ENCODE data around the gene YKT6.

GRCh38 chr7:44162179-44162578 is 38.6 kb upstream of the YKT6 start:
- TF ChIP-seq, protein P1, sequence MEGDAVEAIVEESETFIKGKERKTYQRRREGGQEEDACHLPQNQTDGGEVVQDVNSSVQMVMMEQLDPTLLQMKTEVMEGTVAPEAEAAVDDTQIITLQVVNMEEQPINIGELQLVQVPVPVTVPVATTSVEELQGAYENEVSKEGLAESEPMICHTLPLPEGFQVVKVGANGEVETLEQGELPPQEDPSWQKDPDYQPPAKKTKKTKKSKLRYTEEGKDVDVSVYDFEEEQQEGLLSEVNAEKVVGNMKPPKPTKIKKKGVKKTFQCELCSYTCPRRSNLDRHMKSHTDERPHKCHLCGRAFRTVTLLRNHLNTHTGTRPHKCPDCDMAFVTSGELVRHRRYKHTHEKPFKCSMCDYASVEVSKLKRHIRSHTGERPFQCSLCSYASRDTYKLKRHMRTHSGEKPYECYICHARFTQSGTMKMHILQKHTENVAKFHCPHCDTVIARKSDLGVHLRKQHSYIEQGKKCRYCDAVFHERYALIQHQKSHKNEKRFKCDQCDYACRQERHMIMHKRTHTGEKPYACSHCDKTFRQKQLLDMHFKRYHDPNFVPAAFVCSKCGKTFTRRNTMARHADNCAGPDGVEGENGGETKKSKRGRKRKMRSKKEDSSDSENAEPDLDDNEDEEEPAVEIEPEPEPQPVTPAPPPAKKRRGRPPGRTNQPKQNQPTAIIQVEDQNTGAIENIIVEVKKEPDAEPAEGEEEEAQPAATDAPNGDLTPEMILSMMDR (IDR thresholded peaks at IDR 0.05; ENCODE audit: borderline replicate concordance, extremely low read depth, low read length, poor library complexity, severe bottlenecking): no peak
- TF ChIP-seq EZH2 (IDR thresholded peaks at IDR 0.05; ENCODE audit: borderline replicate concordance, low read depth, low read length, severe bottlenecking): no peak

All from DND-41 (cell line).